BLaER1 treated with 17β-estradiol and CSF1 and Interleukin-3, amounts not matched to agents 10 nM and 100 nM (cell line): Measurements from ENCODE around the gene PVALB.

ENCODE experiments used
- H3K27ac ChIP-seq, 11 experiments: shearing (Covaris generic); formaldehyde crosslinking; 2 replicates each; pipeline ENCODE4 v1.8.1; 2022
- H3K27me3 ChIP-seq, 11 experiments: shearing (Covaris generic); formaldehyde crosslinking; 2 replicates each; pipeline ENCODE4 v1.8.1; 2022
- H3K36me3 ChIP-seq, 11 experiments: shearing (Covaris generic); formaldehyde crosslinking; 2 replicates each; pipeline ENCODE4 v1.8.1; 2022
- H3K4me1 ChIP-seq, 10 experiments: shearing (Covaris generic); formaldehyde crosslinking; 2 replicates each; pipeline ENCODE4 v1.8.1; 2022
- H3K4me2 ChIP-seq, 11 experiments: shearing (Covaris generic); formaldehyde crosslinking; 2 replicates each; pipeline ENCODE4 v1.8.1; 2022
- H3K4me3 ChIP-seq, 10 experiments: shearing (Covaris generic); formaldehyde crosslinking; 2 replicates each; pipeline ENCODE4 v1.8.1; 2022
- H3K9ac ChIP-seq, 11 experiments: shearing (Covaris generic); formaldehyde crosslinking; 2 replicates each; pipeline ENCODE4 v1.8.1; 2022
- H3K9me3 ChIP-seq, 11 experiments: shearing (Covaris generic); formaldehyde crosslinking; replicated peaks in 1 of 11; 2 replicates each; pipeline ENCODE4 v1.8.1; 2022
- H4K20me1 ChIP-seq, 11 experiments: shearing (Covaris generic); formaldehyde crosslinking; 2 replicates each; pipeline ENCODE4 v1.8.1; 2022
- Cebpa-rat ChIP-seq, 11 experiments: shearing (Covaris generic); IDR thresholded peaks; 2 replicates each; pipeline ENCODE4 v1.8.1; 2022

PVALB gene

DNA sequence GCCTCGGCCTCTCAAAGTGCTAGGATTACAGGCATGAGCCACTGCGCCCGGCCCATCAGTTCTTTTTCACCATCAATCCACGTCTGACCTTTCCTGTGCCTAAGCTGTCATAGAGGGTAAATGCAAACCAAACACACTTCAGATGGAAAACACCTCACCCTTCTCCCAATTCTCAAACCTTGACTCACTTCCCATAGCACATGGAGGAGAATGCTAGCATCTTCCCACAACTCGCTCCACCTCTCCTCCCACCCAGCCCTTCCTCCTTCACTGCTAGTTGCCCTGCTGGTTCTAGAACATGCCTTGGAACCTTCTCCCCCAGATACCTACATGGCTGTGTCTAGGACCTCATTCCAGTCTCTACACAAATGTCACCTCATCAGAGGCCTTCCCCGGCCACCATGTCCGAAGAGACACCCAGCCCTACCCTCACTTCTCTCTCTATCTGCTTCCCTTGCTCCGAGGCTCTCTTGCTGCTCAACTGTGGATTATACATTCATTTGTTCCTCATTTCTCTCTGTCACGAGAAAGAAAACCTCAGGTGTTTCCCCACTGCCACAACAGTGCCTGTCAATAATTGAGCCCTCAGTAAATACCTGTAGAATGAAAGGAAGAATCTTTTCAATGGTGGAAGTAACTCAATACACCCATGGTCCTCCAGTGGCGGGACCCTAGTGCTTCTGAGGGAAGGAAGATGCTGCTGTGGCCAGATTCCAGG, 22.7 kb upstream of the PVALB start:
- H3K27me3 ChIP-seq = peaks cover 0 to 75% (median 0%) of the 10 kb centered on the region in 11 experiments; a peak in 8 of 22 replicates
- peaks cover 0 to 4% (median 0%) of the 10 kb centered on the region in 11 experiments; a peak in 1 of 22 replicates for H4K20me1 ChIP-seq
- peaks cover 24 to 44% (median 36%) of the 10 kb centered on the region in 11 experiments for H3K9me3 ChIP-seq
- peak overlapping the region in 4 of 11 experiments; percentile 4 to 54 (median 14); a peak in 5 of 22 replicates for H3K9ac ChIP-seq
- peaks cover 9 to 70% (median 46%) of the 10 kb centered on the region in 10 experiments for H3K4me1 ChIP-seq
- TF ChIP-seq Cebpa-rat (IDR thresholded peaks at IDR 0.05) = no peak
- H3K36me3 ChIP-seq = no peaks in the 10 kb centered on the region
- no peak overlapping the region; a peak in 2 of 20 replicates for H3K4me3 ChIP-seq
- peak overlapping the region in 5 of 11 experiments; percentile 29 to 79 (median 62); a peak in 10 of 22 replicates for H3K27ac ChIP-seq
- H3K4me2 ChIP-seq = peak overlapping the region; percentile 2 to 92 (median 73); a peak in 21 of 22 replicates

DNA sequence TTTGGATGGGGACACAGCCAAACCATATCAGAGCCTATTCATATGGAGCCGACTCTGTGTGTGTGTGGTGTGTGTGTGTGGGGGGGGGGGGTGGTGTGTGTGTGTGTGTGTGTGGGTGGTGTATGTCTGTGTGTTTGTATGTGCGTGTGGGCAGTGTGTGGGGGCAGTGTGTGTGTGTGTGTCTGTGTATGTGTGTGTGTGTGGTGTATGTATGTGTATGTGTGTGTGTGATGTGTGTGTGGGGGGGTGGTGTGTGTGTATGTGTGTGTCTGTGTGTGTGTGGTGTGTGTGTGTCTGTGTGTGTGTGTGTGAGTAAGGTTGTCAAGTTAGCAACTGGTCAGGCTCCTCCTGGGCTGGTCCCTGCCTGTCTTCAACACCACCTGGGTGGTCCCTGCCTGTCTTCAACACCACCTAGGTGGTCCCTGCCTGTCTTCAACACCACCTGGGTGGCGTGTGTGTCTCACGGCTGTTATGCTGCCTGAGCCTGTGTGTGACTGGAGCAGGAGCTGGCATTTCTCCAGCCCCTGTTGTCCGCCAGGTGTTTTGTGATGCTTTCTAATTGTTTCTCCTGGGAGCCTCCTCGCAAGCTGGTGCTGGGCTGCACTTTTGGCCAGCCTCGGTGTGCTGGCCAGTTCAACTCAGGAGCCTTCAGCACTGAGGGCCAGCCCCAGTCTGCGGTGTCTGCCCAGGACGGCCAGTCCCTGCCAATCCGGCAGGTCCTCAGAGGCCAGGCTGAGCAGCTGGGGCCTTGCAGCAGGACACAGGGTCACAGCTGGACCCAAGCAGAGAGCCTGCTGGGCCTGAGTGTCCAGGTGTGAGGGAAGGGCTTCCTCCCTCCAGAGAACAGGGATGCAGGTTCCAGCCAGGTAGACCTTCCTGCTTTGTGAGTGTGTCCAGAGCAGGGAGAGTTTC, 21.5 kb upstream of the PVALB start:
- H4K20me1 ChIP-seq = peaks cover 0 to 4% (median 0%) of the 10 kb centered on the region in 11 experiments; a peak in 1 of 22 replicates
- H3K9me3 ChIP-seq = peaks cover 34 to 55% (median 46%) of the 10 kb centered on the region in 11 experiments
- H3K36me3 ChIP-seq = no peaks in the 10 kb centered on the region
- peak overlapping the region in 3 of 11 experiments; percentile 46 to 79 (median 60); a peak in 5 of 22 replicates for H3K27ac ChIP-seq
- H3K4me3 ChIP-seq = no peak overlapping the region
- no peak for TF ChIP-seq Cebpa-rat (IDR thresholded peaks at IDR 0.05)
- H3K4me1 ChIP-seq = peaks cover 11 to 64% (median 39%) of the 10 kb centered on the region in 10 experiments
- peaks cover 0 to 77% (median 0%) of the 10 kb centered on the region in 11 experiments; a peak in 8 of 22 replicates for H3K27me3 ChIP-seq
- no peak overlapping the region for H3K9ac ChIP-seq
- H3K4me2 ChIP-seq = peak overlapping the region in 7 of 11 experiments; percentile 24 to 92 (median 82); a peak in 14 of 22 replicates

DNA sequence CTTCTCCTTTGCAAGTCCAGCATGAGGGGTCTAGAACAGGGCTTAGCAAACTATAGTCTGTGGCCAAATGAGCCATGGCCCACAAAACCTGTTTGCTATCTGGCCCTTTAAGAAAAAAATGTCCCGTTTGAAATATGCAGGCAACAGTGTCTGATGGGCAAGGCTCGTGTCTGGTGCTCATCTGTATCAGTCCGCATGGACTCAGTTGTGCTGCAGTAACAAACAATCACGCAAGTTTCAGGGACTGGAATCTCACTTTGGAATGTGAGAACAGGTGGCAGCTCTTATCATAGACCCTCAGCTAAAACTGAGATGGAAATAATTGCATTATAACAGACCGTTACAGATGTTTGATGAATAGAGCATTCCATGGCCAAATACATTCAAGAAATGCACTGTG, 19.1 kb upstream of the PVALB start:
- peaks cover 36 to 58% (median 50%) of the 10 kb centered on the region in 11 experiments for H3K9me3 ChIP-seq
- H3K36me3 ChIP-seq = no peaks in the 10 kb centered on the region
- H3K4me3 ChIP-seq = no peak overlapping the region
- H3K27me3 ChIP-seq = peaks cover 0 to 84% (median 0%) of the 10 kb centered on the region in 11 experiments; a peak in 9 of 22 replicates
- H4K20me1 ChIP-seq = peaks cover 0 to 8% (median 0%) of the 10 kb centered on the region in 11 experiments; a peak in 1 of 22 replicates
- no peak for TF ChIP-seq Cebpa-rat (IDR thresholded peaks at IDR 0.05)
- H3K9ac ChIP-seq = no peak overlapping the region
- no peak overlapping the region for H3K27ac ChIP-seq
- H3K4me1 ChIP-seq = peaks cover 34 to 57% (median 36%) of the 10 kb centered on the region in 10 experiments
- H3K4me2 ChIP-seq = no peak overlapping the region

DNA sequence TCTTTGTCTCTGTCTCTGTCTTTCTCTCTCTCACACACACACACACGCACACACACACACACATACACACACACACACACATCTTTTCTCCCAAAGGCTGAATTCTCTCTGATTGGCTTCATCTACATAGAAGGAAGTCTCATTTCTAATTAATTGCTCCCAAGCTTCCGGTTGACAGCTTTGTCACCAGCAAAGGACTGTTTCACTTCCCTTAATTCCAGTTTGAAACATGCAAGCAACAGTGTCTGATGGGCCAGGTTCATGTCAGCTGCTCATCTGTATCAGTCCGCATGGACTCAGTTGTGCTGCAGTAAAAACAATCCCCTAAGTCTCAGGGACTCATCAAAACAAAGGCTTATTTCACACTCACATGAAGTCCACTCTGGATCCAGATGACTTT, 16.2 kb upstream of the PVALB start:
- no peak for TF ChIP-seq Cebpa-rat (IDR thresholded peaks at IDR 0.05)
- Histone ChIP-seq H3K27me3 (peaks cover 0 to 91% (median 0%) of the 10 kb centered on the region in 11 experiments; a peak in 9 of 22 replicates), H3K27ac (no peak overlapping the region), H3K4me3 (peak overlapping the region in 1 of 10 experiments; percentile 5; a peak in 1 of 20 replicates), H3K9ac (no peak overlapping the region), H3K36me3 (no peaks in the 10 kb centered on the region), H3K9me3 (peaks cover 28 to 50% (median 42%) of the 10 kb centered on the region in 11 experiments), H3K4me2 (peak overlapping the region; percentile 17 to 63 (median 35); a peak in 17 of 22 replicates), H3K4me1 (peaks cover 10 to 30% (median 19%) of the 10 kb centered on the region in 10 experiments), H4K20me1 (peaks cover 0 to 9% (median 0%) of the 10 kb centered on the region in 11 experiments; a peak in 1 of 22 replicates)

DNA sequence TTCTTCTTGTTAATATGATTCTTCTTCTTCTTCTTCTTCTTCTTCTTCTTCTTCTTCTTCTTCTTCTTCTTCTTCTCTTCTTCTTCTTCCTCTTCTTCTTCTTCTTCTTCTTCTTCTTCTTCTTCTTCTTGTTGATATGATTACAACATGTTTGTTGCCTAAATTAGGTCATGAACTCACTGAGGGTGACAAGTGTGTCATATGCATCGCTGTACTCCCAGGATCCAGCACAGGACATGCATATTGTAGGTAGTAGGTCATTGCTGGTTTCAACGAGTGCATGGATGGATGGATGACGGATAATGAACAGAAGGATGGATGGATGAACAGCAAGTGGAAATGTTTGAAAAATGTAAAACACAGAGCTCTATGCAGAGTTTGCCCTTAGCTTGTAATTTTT, 14.9 kb upstream of the PVALB start:
- no peak for TF ChIP-seq Cebpa-rat (IDR thresholded peaks at IDR 0.05)
- H3K4me3 ChIP-seq = no peak overlapping the region
- peak overlapping the region in 5 of 11 experiments; percentile 35 to 63 (median 50); a peak in 8 of 22 replicates for H3K4me2 ChIP-seq
- H3K27me3 ChIP-seq = peaks cover 0 to 90% (median 0%) of the 10 kb centered on the region in 11 experiments; a peak in 9 of 22 replicates
- peaks cover 16 to 34% (median 22%) of the 10 kb centered on the region in 10 experiments for H3K4me1 ChIP-seq
- H3K27ac ChIP-seq = no peak overlapping the region
- no peak overlapping the region for H3K9ac ChIP-seq
- H4K20me1 ChIP-seq = peaks cover 0 to 9% (median 0%) of the 10 kb centered on the region in 11 experiments; a peak in 1 of 22 replicates
- H3K36me3 ChIP-seq = no peaks in the 10 kb centered on the region
- peaks cover 18 to 36% (median 30%) of the 10 kb centered on the region in 11 experiments for H3K9me3 ChIP-seq

DNA sequence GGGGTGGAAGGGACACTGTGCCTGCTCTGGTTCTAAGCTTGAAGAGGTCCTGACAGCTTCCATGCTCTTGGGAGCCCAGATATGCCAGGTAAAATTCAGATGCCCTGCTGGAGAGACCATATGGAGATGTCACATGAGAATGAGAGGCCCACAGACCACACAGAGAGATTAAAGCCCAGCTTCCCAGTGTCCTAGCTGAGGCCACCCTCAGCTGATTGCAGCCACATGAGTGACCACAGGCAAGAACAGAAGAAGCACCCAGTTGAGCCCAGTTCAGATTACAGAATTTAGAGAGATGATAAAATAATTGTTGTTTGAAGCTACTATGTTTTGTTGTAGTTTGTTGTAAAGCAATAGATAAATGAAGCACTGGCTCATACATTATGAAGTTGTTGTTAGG, 14.4 kb upstream of the PVALB start:
- H3K27me3 ChIP-seq = peaks cover 0 to 90% (median 0%) of the 10 kb centered on the region in 11 experiments; a peak in 9 of 22 replicates
- H4K20me1 ChIP-seq = peaks cover 0 to 9% (median 0%) of the 10 kb centered on the region in 11 experiments; a peak in 1 of 22 replicates
- H3K36me3 ChIP-seq = no peaks in the 10 kb centered on the region
- H3K9ac ChIP-seq = no peak overlapping the region
- H3K4me1 ChIP-seq = peaks cover 16 to 34% (median 21%) of the 10 kb centered on the region in 10 experiments
- H3K9me3 ChIP-seq = peaks cover 18 to 31% (median 29%) of the 10 kb centered on the region in 11 experiments
- no peak overlapping the region for H3K4me3 ChIP-seq
- TF ChIP-seq Cebpa-rat (IDR thresholded peaks at IDR 0.05) = no peak
- no peak overlapping the region for H3K27ac ChIP-seq
- peak overlapping the region in 1 of 11 experiments; percentile 61; a peak in 1 of 22 replicates for H3K4me2 ChIP-seq

DNA sequence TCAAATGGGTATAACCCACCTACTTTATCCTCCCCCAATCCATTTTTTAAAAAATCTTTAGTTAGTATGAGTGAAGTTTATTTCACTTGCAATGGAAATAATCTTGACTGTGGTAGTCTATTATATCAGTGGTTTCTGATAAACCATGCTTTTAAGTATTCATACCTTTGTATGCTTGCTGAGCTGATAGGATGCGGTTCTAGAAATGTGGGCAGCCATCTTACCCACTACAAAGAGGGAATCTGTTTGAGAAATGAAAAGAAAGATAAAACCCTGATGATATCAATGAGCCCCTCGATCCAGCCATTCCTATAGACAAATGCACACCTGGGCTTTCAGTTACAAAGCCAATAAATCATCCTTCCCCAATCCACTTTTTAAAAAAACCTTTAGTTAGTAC, 13.8 kb upstream of the PVALB start:
- no peak overlapping the region for H3K4me3 ChIP-seq
- H4K20me1 ChIP-seq = peaks cover 0 to 13% (median 0%) of the 10 kb centered on the region in 11 experiments; a peak in 1 of 22 replicates
- peaks cover 18 to 26% (median 24%) of the 10 kb centered on the region in 11 experiments for H3K9me3 ChIP-seq
- no peak overlapping the region for H3K27ac ChIP-seq
- H3K4me1 ChIP-seq = peaks cover 16 to 34% (median 21%) of the 10 kb centered on the region in 10 experiments
- peaks cover 0 to 90% (median 0%) of the 10 kb centered on the region in 11 experiments; a peak in 9 of 22 replicates for H3K27me3 ChIP-seq
- H3K4me2 ChIP-seq = no peak overlapping the region
- no peaks in the 10 kb centered on the region for H3K36me3 ChIP-seq
- no peak for TF ChIP-seq Cebpa-rat (IDR thresholded peaks at IDR 0.05)
- H3K9ac ChIP-seq = no peak overlapping the region

DNA sequence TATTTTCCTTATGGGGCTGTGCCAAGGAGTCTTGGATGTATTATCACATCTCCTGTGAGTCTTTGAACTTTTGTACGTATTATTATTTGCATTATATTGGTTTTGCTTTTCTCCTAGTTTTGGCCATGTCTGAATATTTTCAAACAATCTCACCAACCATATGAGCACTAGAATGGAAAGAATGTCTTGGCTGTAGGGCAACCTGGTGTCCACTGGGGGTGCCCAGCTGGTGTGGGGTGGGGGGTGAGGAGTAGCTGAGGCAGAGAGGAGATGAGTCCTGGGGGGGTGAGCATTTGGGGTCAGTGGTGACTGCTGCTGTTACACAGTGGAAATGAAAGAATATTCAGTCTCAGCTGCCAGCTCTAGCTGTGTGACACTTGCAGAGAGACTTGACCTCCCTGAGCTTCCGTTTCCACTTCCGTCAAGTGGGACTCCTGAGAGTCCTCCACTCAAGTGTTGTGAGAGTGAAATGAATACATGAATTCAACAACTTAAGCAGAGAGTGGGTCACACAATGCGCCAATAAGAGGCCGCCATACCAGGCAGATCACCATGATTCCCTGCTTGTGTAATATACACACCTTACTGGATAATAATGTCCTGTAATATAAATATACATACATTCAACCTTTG, 12.7 kb upstream of the PVALB start:
- Histone ChIP-seq H3K36me3 (no peaks in the 10 kb centered on the region), H4K20me1 (peaks cover 0 to 16% (median 0%) of the 10 kb centered on the region in 11 experiments; a peak in 1 of 22 replicates), H3K9me3 (peaks cover 9 to 15% (median 14%) of the 10 kb centered on the region in 11 experiments), H3K9ac (no peak overlapping the region), H3K4me3 (no peak overlapping the region), H3K27me3 (peaks cover 0 to 82% (median 0%) of the 10 kb centered on the region in 11 experiments; a peak in 9 of 22 replicates), H3K27ac (no peak overlapping the region), H3K4me1 (peaks cover 16 to 34% (median 21%) of the 10 kb centered on the region in 10 experiments), H3K4me2 (no peak overlapping the region)
- no peak for TF ChIP-seq Cebpa-rat (IDR thresholded peaks at IDR 0.05)
